Globus pallidus (tissue), 1 donor: ENCODE results near the gene TNRC6A.
"Not testable (repeated sequence)": the region's sequence is repeated elsewhere in the genome, so short reads cannot be mapped to it uniquely, and the experiment has no call there.

Source experiments
- DNase-seq: peaks from one replicate; pipeline ENCODE4 v3.0.0-alpha.2; 2015; ENCODE audit warnings: low spot score

Gene TNRC6A

GRCh38 chr16:24729243-24729950, at the start of gene TNRC6A:
TSS of gene TNRC6A (plus strand) at chr16:24729651. CDS start at chr16:24729842, 191 bp downstream.
- DNase-seq, result peak; percentile 87

GRCh38 chr16:24681793-24682192, 47.7 kb upstream of the TNRC6A start:
- DNase-seq, result no peak

GRCh38 chr16:24683250-24683649, 46.2 kb upstream of the TNRC6A start:
- DNase-seq, result no peak

GRCh38 chr16:24683847-24684493, 45.5 kb upstream of the TNRC6A start:
- no peak for DNase-seq

- DNase-seq, result peak; percentile 64
Measured at GRCh38 chr16:24685539-24686432, 43.7 kb upstream of the TNRC6A start.

GRCh38 chr16:24686678-24687077, 42.8 kb upstream of the TNRC6A start:
- DNase-seq, result no peak

GRCh38 chr16:24688359-24688758, 41.1 kb upstream of the TNRC6A start:
- DNase-seq, result no peak

GRCh38 chr16:24689128-24689527, 40.3 kb upstream of the TNRC6A start:
- peak; percentile 43 for DNase-seq

GRCh38 chr16:24692854-24693253, 36.6 kb upstream of the TNRC6A start:
- no peak for DNase-seq

GRCh38 chr16:24694931-24695330, 34.5 kb upstream of the TNRC6A start:
- no peak for DNase-seq

- DNase-seq, result no peak
Measured at GRCh38 chr16:24696699-24697098, 32.8 kb upstream of the TNRC6A start.

GRCh38 chr16:24698308-24698707, 31.1 kb upstream of the TNRC6A start:
- DNase-seq, result no peak

GRCh38 chr16:24699151-24699723, 30.2 kb upstream of the TNRC6A start:
- no peak for DNase-seq

- DNase-seq, result peak; percentile 53
Measured at GRCh38 chr16:24700549-24701392, 28.7 kb upstream of the TNRC6A start.

- DNase-seq, result no peak
Measured at GRCh38 chr16:24701521-24701951, 27.9 kb upstream of the TNRC6A start.

- DNase-seq, result not testable (repeated sequence)
Measured at GRCh38 chr16:24707760-24708159, 21.7 kb upstream of the TNRC6A start.

- no peak for DNase-seq
Measured at GRCh38 chr16:24713379-24713778, 16.1 kb upstream of the TNRC6A start.

- no peak for DNase-seq
Measured at GRCh38 chr16:24717411-24717810, 12.0 kb upstream of the TNRC6A start.

- DNase-seq, result no peak
Measured at GRCh38 chr16:24718967-24719521, 10.4 kb upstream of the TNRC6A start.

- no peak for DNase-seq
Measured at GRCh38 chr16:24721830-24722238, 7.6 kb upstream of the TNRC6A start.

- no peak for DNase-seq
Measured at GRCh38 chr16:24723663-24724062, 5.8 kb upstream of the TNRC6A start.
